Left renal cortex interstitium (tissue), 4 donors: Measurements from ENCODE around the gene WDR55. TPM values are rescaled to one million over a fixed set of nuclear protein-coding genes. Genes with fewer than 3 reads are reported as not detected.
"Not testable (repeated sequence)": the region's sequence is repeated elsewhere in the genome, so short reads cannot be mapped to it uniquely, and the experiment has no call there.

ENCODE experiments used
- DNase-seq, 4 donors: peaks; one replicate each; pipeline ENCODE4 v3.0.0-alpha.2; 2013; ENCODE audit warnings: low read depth in 4 of 4, low spot score in 2 of 4, missing footprints in 1 of 4
- polyA plus RNA-seq, 4 donors: library from polyadenylated mRNA; unstranded; fragments of 120-200 nt; gene quantifications; one replicate each; pipeline ENCODE4 v1.2.1, GENCODE V29; 2013; ENCODE audit not compliant: insufficient read length in 4 of 4

WDR55 gene
- polyA plus RNA-seq, 4 donors, result 12.5 to 21.3 (median 16.9) TPM

DNA sequence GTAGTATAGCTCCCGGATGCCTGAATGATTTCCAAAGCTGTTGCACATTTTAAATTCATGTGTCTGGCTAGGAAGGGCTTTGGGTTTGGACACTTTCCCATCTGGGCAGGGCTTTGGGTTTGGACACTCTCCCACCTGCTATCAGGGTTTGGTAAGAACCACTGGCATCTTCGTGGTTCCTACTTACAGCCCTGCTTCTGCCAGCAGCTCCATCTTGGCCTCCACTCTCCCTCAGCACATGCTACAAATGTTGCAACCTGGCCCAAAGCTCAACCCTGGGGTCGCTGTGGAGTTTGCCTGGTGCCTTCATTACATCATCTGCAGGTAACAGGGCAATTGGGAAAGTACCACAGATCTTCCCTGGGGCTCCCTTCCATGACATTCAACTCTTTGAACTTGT lies 22.0 kb upstream of the WDR55 start:
- no peak for DNase-seq

DNA sequence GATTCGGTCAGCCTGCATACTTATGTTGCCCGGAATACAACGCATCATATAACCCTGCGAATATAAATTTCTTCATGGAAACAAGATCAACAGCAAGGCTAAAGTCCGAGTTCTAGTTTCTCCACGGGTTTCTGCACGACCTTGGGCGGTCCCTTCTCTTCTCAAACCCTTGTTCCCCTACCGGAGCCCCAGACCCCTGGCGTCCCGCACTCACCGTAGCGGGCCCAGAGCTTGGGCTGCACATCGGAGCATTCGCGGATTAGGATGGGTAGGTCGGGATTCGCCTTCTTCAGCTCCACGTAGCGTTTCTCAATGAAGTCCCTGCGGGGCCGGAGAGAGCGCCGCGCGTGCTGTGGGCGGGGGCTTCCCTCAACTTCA lies 17.7 kb upstream of the WDR55 start:
- DNase-seq, result no peak

DNA sequence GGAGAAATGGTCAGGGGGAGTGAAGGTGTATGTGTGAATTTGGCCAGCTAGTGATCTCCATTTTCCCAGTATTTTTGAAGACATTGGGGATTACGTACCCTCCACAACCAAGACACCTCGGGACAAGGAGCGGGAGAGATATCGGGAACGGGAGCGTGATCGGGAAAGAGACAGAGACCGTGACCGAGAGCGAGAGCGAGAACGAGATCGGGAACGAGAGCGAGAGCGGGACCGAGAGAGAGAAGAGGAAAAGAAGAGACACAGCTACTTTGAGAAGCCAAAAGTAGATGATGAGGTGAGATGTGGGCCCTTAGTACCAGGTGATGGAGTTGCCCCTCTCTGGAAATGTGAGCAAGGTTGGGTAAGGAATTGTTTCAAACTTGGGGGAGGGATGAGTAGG lies 5.8 kb upstream of the WDR55 start:
- no peak for DNase-seq

DNA sequence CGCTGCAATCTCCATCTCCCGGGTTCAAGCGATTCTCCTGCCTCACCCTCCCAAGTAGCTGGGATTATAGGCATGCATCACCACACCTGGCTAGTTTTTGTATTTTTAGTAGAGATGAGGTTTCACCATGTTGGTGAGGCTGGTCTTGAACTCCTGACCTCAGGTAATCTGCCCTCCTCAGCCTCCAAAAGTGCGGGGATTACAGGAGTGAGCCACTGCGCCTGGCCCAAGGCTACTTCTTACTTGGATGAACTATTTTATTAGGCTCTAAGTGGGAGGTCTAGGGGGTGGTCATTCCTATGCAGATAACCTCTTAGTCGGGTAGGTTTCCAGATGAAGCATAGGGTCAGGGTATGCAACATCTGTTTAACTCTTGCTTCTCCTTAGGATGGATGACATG lies 4.3 kb upstream of the WDR55 start:
- not testable (repeated sequence) for DNase-seq

DNA sequence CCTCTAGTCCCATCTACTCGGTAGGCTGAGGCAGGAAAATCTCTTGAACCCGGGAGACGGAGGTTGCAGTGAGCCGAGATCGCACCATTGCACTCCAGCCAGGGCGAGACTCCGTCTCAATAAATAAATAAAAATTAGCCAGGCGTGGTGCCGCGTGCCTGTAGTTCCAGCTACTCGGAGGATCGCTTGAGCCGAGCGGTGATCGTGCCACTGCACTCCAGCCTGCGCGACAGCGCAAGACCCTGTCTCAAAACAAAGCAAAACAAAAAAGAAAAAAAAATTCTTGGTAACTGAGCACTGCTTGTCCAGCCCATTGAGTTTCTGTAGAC lies 710 bp upstream of the WDR55 start:
- DNase-seq, result no peak

DNA sequence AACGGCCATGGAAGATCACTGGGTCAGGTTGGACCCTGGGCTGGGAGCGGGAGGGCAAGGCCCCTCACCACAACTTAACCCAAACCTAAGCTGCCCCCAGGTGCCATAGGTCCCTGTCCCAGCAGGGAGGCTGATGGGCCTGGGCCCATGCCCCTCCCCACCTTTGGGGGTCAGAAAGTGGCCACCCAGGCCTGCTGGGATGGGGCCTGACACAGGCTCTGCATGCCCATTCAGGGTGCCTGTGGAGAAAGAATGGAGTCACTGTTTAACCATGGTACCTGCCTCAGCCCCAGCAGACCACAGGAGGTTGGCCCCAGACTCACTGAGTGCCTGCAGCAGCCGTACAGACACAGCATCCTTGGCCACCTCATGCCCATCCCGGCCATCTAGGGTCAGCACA lies 6.3 kb downstream of the WDR55 start:
- DNase-seq, result not testable (repeated sequence)

DNA sequence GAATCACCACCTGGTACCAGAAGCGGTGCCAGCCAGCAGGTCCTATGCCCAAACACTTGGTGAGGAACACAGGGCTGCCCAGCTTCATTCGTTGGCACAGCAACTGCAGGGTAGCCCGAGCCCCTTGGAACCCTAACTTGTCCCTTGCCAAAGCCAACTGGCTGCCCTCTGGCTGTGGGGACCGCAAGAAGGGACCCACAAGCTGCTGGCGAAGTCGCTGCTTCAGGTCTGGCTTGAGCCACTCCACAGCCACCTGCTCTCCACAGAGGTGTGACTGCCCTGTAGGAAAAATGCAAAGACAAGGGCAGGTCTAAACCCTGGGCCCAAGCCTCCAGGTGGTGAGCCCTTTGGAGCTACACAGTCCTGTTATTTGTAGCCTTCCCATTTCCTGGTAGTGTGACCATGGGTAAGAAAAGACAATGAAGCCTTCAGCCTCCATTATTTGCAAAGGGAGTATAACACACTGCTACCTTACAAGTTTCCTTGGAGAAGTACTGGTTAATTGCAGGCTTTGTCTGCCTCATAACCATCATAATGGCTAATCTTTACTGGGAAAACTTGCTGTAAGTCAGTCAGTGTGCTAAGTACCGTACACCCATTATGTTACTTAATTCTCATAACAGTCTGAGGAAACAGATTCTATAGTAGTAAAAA lies 6.9 kb downstream of the WDR55 start:
- DNase-seq, result no peak

DNA sequence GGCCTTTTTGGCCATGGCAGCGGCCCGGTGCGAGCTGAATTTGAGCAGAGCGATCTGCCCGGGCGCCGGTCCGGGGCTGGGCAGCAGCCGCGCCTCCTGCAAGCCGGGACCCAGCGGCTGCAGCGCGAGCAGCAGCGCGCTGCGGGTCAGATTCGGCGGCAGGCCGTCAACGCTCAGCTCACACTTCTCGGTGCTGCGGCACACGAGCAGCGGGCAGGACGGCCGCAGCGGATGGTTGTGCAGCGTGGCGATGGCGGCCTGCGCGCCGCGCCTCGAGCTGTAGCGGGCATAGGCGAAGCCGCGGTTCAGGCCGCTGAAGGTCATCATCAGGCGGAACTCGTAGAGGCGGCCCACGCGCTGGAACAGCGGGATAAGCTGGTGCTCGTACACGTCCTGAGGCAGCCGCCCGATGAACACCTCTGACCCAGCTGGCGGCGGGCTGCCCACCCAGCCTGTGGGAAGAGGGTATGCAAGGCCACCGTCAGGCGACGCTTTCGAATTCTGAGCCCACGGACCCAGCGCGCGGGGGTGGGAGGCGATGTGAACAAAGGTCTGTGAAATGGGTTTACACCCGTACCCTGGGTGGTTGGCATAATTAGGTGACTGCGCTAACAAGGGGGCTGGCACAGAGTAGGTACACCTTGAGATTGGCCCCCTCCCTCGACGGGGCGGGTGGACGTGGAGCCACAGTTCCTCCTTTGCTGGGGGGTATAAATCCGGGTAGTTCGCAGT lies 7.9 kb downstream of the WDR55 start:
- no peak for DNase-seq

DNA sequence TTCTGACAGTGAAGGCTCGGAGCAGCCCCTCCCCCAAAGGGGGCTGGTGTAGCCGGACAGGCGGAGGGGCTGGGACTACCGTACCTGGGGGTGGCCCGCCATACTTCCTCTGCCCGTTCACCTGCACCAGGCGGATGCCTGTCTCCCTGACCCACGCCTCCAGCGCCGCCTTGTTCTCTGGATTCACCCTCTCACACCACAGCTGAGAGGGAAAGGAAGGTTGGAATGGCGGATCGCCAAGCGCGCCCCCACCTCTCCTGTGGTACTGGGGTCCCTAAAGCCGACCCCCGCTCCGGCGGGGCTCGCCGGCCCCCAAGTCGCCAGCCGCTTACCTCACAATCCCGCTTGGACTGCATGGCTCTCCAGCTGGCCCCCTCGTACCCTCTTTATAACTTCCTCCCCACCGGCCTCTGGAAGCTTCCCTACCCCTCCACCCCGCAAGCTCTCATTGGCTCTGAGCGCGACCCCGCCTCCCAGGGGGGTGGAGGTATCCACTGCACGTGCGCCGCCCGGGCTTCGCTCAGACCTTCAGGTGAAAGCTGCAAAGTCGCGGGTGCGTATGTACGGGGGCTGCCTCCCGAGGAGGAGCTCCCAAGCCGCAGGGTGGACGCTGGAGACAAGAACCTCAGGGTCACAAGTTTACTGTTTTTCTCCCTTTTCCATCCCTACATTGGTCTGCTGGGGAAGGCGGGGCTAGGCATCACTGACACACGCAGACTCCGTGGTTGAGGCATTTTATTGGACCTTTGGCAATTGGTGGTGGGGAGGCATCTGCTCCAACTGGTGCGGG lies 8.7 kb downstream of the WDR55 start, which contains the start of gene DND1:
Gene DND1 (minus strand): TSS at position 390 of the 790 bp plus-strand sequence. CDS start 34 bp downstream, at position 356.
- DNase-seq, result no peak

DNA sequence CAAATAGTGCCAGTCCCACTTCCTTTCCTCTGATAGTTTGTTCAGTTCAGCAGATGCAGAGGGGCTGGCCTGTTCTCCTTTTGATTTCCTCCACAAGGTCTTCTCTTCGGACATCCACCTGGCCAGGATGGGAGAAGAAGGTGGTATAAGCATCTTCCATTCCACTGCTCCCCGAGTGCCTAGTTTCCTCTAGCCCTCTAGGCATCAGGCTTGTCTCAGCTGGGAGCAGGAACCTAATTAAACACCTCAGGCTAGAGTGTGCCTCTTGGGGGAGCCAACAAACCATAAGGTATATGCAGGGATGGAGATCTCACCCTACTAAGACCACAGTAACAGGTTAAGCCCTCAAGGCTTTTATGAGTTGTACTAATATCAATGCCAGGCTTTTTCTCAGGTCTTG lies 9.5 kb downstream of the WDR55 start:
- no peak for DNase-seq

DNA sequence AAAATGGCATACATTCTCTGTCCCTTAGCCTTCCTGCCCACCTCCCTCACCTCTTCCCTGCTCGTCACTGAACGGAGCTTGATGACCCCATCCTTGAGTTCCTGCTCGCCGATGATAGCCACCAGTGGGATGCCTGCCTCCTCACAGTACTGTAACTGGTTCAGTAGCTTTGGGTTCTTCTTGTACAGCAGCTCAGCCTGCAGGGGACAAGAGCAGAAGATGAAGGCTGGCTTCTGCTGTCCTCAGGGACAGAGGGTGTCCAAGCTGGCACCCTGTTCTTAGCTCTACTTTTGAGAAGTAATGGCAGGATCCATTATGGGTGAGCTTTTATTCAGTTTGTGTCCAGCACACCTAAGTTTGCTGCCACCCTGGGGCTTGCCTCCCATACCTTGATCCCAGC lies 9.9 kb downstream of the WDR55 start:
- DNase-seq, result no peak

DNA sequence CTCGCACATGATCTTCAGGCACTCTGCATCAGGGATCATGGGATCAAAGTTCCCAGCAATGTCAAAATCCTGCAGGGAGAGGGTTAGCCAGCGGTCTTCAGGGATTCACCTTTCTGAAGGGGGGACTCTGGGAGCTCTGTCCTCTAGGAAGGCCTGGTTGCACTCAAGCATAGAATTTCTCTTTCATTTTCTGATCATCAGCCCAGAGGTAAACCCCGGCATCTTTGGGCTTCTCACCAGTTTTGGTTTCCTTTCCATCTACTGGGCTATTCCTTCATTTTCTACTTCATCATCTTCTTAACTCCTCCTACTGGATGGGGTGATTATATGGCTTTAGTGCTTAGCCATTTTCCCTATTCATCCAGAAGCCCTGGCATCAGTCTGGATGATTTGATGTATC lies 13.2 kb downstream of the WDR55 start:
- DNase-seq, result no peak

DNA sequence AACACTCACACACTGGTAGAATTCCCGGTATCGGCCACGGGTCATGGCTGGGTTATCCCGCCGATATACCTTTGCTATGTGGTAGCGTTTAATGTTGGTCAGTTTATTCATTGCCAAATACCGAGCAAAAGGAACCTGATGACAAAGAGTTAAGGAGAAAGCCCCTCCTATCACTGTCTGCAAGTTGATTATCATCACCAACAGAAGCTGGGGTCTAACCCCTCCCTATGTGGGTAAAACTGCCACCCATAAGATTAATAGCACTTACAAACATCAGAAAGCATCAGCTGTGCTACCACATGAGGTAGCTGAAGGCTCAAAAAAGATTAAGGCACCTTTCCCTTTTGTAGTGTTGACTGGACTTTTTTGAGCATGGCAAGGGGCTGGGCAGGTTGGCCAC lies 14.3 kb downstream of the WDR55 start:
- no peak for DNase-seq

DNA sequence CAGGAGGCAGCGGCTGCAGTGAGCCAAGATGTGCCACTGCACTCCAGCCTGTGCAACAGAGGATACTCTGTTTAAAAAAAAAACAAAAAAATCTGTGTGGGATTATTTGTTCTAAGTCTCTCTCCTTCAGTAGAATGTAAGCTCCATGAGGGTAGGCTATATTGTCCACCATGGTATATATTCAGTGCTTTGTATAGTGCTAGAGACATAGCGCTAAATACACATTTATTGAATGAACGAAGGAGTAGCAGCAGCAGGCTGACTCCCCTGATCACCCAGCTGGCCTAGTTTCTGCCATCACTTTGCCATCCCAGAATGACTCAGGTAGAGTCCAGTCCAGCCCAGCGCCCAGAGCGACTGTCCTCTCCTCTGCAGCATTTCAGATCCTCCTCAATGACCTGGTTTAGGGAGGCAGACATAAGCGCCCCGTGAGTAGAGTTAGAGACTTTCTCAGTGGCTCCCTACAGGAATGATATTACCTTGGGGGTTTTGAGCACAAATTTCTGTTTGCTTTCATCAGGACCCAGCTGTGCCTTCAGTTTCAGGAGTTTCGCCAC lies 25.8 kb downstream of the WDR55 start:
- no peak for DNase-seq

DNA sequence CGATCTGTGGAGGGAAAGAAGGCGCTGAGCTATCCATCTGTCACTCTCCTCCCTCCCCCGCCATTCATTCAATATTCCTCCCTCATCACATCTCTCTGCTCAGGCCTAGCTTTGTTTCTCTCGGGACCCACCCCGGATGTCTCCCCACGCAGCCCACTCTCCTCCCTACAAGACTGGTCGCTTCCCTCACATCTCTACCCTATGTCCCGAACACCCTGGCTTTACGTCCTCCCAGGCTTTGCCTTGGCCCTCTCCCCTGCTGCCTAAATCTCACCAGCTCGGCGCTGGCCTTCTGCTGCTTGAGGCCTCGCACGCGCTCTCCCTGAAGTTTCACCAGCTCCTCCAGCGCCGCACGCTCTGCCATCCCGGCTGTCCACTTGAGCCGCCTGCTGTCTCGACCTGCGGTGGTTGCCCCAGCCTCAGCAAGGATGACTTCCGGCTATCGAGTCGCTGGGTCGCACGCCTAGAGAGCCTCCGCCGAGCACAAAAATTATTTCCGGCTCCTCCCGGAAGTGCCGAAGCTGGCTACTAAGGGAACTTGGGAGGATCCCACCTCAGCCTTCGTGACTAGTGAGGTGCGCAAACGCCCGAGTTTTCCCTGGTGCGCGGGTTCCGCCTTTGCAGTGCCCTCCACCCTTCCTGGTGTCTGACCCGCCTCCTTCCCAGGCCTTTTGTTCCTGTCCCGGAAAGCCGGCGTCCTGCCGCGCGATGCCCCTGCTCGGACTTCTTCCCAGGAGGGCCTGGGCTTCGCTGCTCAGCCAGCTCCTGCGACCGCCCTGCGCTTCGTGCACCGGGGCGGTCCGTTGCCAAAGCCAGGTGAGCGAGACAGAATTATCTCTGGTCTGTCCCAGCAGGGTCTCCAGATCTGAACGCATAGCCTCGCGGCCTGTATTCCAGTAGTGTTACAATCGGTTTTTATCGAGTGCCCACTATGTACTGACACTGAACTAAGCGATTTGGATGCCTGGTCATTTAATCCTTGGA lies 26.5 kb downstream of the WDR55 start, which contains the start of the genes HARS1 and HARS2:
Gene HARS1 (minus strand): TSS at position 430 of the 984 bp plus-strand sequence. CDS start 66 bp downstream, at position 364.
Gene HARS2 (plus strand): TSS at position 515 of the 984 bp plus-strand sequence. CDS start 194 bp downstream, at position 709.
- peak; percentile 62 to 87 (median 76) for DNase-seq

DNA sequence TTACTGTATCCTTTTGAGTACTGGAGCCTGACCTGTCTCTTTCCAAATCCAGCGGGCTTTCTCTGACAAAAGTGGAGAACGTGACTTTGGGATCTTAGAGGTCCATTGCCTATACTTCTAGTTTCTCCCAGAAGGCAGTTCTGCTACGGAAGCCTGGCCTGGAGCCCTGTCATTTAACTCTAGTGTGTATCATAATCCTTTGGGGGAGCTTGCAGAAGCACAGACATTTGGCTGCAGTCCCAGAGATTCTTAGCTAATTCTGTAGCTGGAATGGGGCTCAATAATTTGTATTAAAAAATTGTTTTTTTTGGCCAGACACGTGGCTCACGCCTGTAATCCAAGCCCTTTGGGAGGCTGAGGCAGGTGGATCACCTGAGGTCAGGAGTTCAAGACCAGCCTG lies 29.6 kb downstream of the WDR55 start:
- DNase-seq, result no peak

DNA sequence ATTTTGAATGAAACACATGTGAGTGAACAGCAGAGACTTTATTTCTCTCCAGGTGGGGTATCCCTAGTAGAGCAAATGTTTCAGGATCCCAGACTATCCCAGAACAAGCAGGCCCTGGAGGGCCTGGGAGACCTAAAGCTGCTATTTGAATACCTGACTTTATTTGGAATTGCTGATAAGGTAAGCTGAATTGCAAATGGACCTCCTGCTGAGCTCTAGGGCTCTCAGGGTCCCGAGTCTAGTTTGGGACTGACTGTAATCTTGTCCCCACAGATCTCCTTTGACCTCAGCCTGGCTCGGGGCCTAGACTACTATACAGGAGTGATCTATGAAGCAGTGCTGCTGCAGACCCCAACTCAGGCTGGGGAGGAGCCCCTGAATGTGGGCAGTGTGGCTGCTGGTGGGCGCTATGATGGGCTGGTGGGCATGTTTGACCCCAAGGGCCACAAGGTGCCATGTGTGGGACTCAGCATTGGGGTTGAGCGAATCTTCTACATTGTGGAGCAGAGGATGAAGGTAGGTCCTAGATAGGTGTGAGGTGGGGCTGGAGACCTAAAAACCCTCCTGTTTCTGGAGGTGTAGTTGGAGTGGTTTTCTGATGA lies 32.3 kb downstream of the WDR55 start:
- DNase-seq, result no peak

DNA sequence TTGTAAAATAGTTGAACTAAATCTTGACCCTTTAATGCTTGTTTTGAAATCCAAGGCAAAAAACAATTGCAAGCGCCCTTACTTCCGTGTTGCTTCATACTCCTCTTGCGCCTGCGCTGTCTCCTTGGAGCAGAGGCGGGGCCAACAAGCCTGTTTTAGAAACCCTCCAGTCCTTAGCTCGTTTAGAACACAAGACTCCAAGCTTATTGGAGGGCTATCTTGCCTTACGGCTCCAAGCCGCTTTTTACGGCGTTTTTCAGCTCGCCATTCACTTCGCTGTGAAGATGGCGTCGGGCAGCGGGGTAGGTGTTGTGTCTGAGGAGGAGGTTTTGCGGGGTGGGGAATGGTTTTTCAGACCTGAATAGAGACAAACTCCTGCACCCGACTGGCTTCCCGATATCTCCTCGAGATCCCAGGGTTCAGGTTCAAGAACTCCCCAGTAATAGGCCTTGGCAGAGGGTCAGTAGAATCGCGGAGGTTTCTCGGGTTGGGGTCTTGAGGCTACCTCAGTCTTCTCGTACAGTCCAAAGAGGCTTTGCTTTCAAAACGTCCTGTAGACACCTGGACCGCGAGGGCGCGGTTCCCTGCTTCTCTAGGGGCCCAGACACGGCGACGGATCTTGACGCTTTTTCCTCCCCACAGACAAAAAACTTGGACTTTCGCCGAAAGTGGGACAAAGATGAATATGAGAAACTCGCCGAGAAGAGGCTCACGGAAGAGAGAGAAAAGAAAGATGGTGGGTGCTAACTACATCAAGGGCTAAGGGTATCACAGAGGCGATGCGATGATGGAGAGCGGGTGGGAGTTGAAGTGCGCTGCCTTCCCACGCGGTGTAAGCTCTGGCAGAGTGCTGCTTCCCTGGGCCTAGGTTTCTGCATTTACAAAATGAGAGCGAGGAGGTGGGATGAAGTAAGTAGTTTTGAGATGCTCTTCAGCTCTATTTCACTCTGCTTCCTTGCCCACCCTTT lies 35.8 kb downstream of the WDR55 start, which contains the start of gene ZMAT2:
Gene ZMAT2 (plus strand): TSS at position 271 of the 968 bp plus-strand sequence. CDS start 14 bp downstream, at position 285.
- DNase-seq, result peak; percentile 83 to 96 (median 89)
